GM12878 (cell line): Measurements from ENCODE around the gene ZNF618. TPM values are rescaled to one million over a fixed set of nuclear protein-coding genes. Genes with fewer than 3 reads are reported as not detected.

ENCODE experiments used
- ATAC-seq: fragments of 200-7000 bp; cut with Tn5 transposase; 3 replicates; pipeline ENCODE4 v1.9.1; 2020; ENCODE audit warnings: mild to moderate bottlenecking, moderate library complexity
- BruUV-seq: library from RNA; stranded (reverse); fragments of 400-500 nt; replicated peaks from 2 replicates; lab custom pipeline; 2021; lab: Mats Ljungman, UMichigan
- CTCF ChIA-PET: fragments of 300-600 bp; sonication (Branson Sonifier 250); formaldehyde crosslinking; extraction: SDS; loops from one replicate; lab custom pipeline; 2021; ENCODE audit warnings: inconsistent platforms; lab: Yijun Ruan, JAX
- POLR2A ChIA-PET: fragments of 350-600 bp; formaldehyde crosslinking; extraction: SDS; loops from one replicate; lab custom pipeline; 2021; ENCODE audit warnings: inconsistent platforms; lab: Charles Lee
- RAD21 ChIA-PET: fragments of 300-600 bp; sonication (Branson Sonifier 250); formaldehyde crosslinking; loops from one replicate; lab custom pipeline; 2023; ENCODE audit warnings: antibody characterized with exemption; ENCODE audit not compliant: unreplicated experiment; lab: Charles Lee
- SMC1A ChIA-PET: fragments of 300-600 bp; sonication (Branson Sonifier 250); formaldehyde crosslinking; loops from one replicate; lab custom pipeline; 2023; ENCODE audit not compliant: unreplicated experiment, uncharacterized antibody; lab: Charles Lee
- DNase-seq: peaks from one replicate; pipeline ENCODE4 v3.0.0-alpha.2; 2011; ENCODE audit warnings: low read depth, low spot score
- FAIRE-seq: peaks from 3 replicates; lab custom pipeline; 2011; peaks lifted over from hg19 to GRCh38; lab: Jason Lieb, UNC
- H2AFZ ChIP-seq: 2 replicates; pipeline ENCODE4 v1.6.0; 2011; ENCODE audit warnings: low read depth, low read length, control low read depth; ENCODE audit not compliant: control insufficient read depth
- H3K27ac ChIP-seq: 2 replicates; pipeline ENCODE4 v1.5.1; 2011; ENCODE audit warnings: control low read depth; ENCODE audit not compliant: control insufficient read depth, insufficient read depth
- H3K27me3 ChIP-seq, 2 experiments: replicated peaks in 1 of 2; 2 replicates each; pipeline versions ENCODE4 v1.6.0 to v1.6.1; 2011; ENCODE audit warnings: low read length in 1 of 2; ENCODE audit not compliant: control insufficient read depth in 2 of 2, insufficient read depth in 2 of 2
- H3K36me3 ChIP-seq, 2 experiments: 2 replicates each; pipeline ENCODE4 v1.5.1; 2011; ENCODE audit warnings: low read length in 1 of 2; ENCODE audit not compliant: control insufficient read depth in 2 of 2, insufficient read depth in 2 of 2
- H3K4me1 ChIP-seq: 2 replicates; pipeline ENCODE4 v1.6.1; 2011; ENCODE audit warnings: mild to moderate bottlenecking, low read length, moderate library complexity, mixed read lengths; ENCODE audit not compliant: control insufficient read depth, insufficient read depth
- H3K4me2 ChIP-seq: 2 replicates; pipeline ENCODE4 v1.6.0; 2011; ENCODE audit warnings: control low read depth; ENCODE audit not compliant: control insufficient read depth, insufficient read depth
- H3K4me3 ChIP-seq: fragments of 200-600 bp; sonication (generic); 2 replicates; pipeline ENCODE4 v1.5.1; 2016
- H3K79me2 ChIP-seq: 2 replicates; pipeline ENCODE4 v1.6.0; 2011; ENCODE audit warnings: low read length; ENCODE audit not compliant: control insufficient read depth, insufficient read depth
- H3K9ac ChIP-seq: 2 replicates; pipeline ENCODE4 v1.8.0; 2011; ENCODE audit warnings: low read length, control low read depth, mixed read lengths; ENCODE audit not compliant: control insufficient read depth, insufficient read depth
- H3K9me3 ChIP-seq: replicated peaks from 3 replicates; pipeline ENCODE4 v1.5.1; 2011; ENCODE audit warnings: mild to moderate bottlenecking, low read length; ENCODE audit not compliant: control insufficient read depth, insufficient read depth
- H4K20me1 ChIP-seq: 2 replicates; pipeline ENCODE4 v1.6.0; 2011; ENCODE audit not compliant: control insufficient read depth, insufficient read depth
- ETV6 ChIP-seq, 2 experiments: fragments of 450-650 bp in 1 of 2; IDR thresholded peaks in 1 of 2; conservative IDR thresholded peaks in 1 of 2; 2 replicates each; pipeline ENCODE4 v1.6.1; 2014; ENCODE audit warnings: antibody characterized with exemption in 1 of 2, borderline replicate concordance in 1 of 2, low read depth in 1 of 2, mild to moderate bottlenecking in 1 of 2, moderate library complexity in 1 of 2
- HSF1 ChIP-seq: fragments of 150-350 bp; IDR thresholded peaks from 2 replicates; pipeline ENCODE4 v1.6.1; 2014; ENCODE audit warnings: mild to moderate bottlenecking, low read depth, low read length
- NBN ChIP-seq: fragments of 450-650 bp; IDR thresholded peaks from 2 replicates; pipeline ENCODE4 v1.6.1; 2016
- PAX5 ChIP-seq: IDR thresholded peaks from 2 replicates; pipeline ENCODE4 v1.6.1; 2011; ENCODE audit warnings: low read depth, low read length, borderline replicate concordance
- RBBP5 ChIP-seq: fragments of 200-600 bp; sonication (generic); conservative IDR thresholded peaks from 2 replicates; pipeline ENCODE4 v1.6.1; 2016
- RCOR1 ChIP-seq: conservative IDR thresholded peaks from 2 replicates; pipeline ENCODE4 v1.6.1; 2012; ENCODE audit warnings: low read depth, low read length, improper control_type of control experiment
- REST ChIP-seq: IDR thresholded peaks from 2 replicates; pipeline ENCODE4 v1.6.1; 2012; ENCODE audit warnings: mild to moderate bottlenecking, low read depth, low read length
- SIX5 ChIP-seq: IDR thresholded peaks from 2 replicates; pipeline ENCODE4 v1.6.1; 2011; ENCODE audit warnings: mild to moderate bottlenecking, low read depth, low read length, moderate library complexity; ENCODE audit not compliant: severe bottlenecking
- SRF ChIP-seq, 2 experiments: IDR thresholded peaks; 2 replicates each; pipeline ENCODE4 v1.6.1; 2011; ENCODE audit warnings: low read depth in 2 of 2, low read length in 2 of 2, mild to moderate bottlenecking in 1 of 2, moderate library complexity in 1 of 2
- SUPT20H ChIP-seq: IDR thresholded peaks from 2 replicates; pipeline ENCODE4 v1.6.1; 2011; ENCODE audit warnings: low read depth, mild to moderate bottlenecking, low read length, moderate library complexity, borderline replicate concordance; ENCODE audit not compliant: control insufficient read depth
- TCF3 ChIP-seq: IDR thresholded peaks from 2 replicates; pipeline ENCODE4 v1.6.1; 2012; ENCODE audit warnings: low read depth, mild to moderate bottlenecking, low read length, borderline replicate concordance; ENCODE audit not compliant: insufficient read depth
- TCF7 ChIP-seq: IDR thresholded peaks from 2 replicates; pipeline ENCODE4 v1.6.1; 2014; ENCODE audit warnings: antibody characterized with exemption, borderline replicate concordance
- WGBS: methylation state at CpG from one replicate; pipeline ENCODE4 v1.1.6; 2016; ENCODE audit warnings: low lambda C conversion rate; ENCODE audit not compliant: insufficient replicate concordance, insufficient coverage; ENCODE audit errors: missing lambda C conversion rate; 5-methylcytosine and 5-hydroxymethylcytosine counted together
- in situ Hi-C: fragments of 300-500 bp; cut with MboI; formaldehyde crosslinking; loops from 9 replicates; pipeline ENCODE4 v1.14.3; 2018; ENCODE audit warnings: mixed read lengths
- intact Hi-C: fragments of 100-400 bp; cut with micrococcal nuclease; formaldehyde crosslinking; loops from one replicate; pipeline ENCODE4 v1.14.2; 2022; ENCODE audit not compliant: unreplicated experiment
- polyA plus RNA-seq, 11 experiments: library from polyadenylated mRNA; depleted of rRNA in 4 of 11; unstranded in 6 of 11; stranded (reverse) in 5 of 11; fragments of >200 nt; fragmentation: Nextera tagmentation in 4 of 11; fragmentation: Illumina TruSeq in 1 of 11; extraction: Ambion mirVana in 4 of 11; extraction: Trizol in 1 of 11; gene quantifications; 1 replicate in 1 of 11; 2 replicates in 10 of 11; pipeline versions ENCODE4 v1.2.1 to v1.2.3, GENCODE V29; 2011 to 2016; ENCODE audit warnings: inconsistent platforms in 2 of 11, missing spikeins in 2 of 11, low read depth in 1 of 11
- total RNA-seq, 4 experiments: library from RNA; depleted of rRNA in 3 of 4; stranded (reverse); fragments of >200 nt in 3 of 4; fragmentation: Illumina TruSeq in 1 of 4; extraction: Trizol in 1 of 4; gene quantifications; 2 replicates each; pipeline versions ENCODE4 v1.2.1 to v1.2.3, GENCODE V29; 2013 to 2021

The ZNF618 gene
- total and polyA plus RNA-seq, 10 of the 15 experiments (the other 5 are each of a cell fraction or from before 2014, with no cell fraction given) = 0.01 to 0.24 (median 0.06) TPM; not detected in 2

GRCh38 chr9:114060070-114060469, 184.0 kb downstream of the ZNF618 start (continued):
- no peak for TF ChIP-seq TCF3
- TF ChIP-seq PAX5 = no peak
- TF ChIP-seq, all 136 proteins: peak for 0

- H3K27me3 ChIP-seq = no peaks in the 10 kb centered on the region
- ChIA-PET CTCF (interaction anchor here (0.7 kb wide), 1 partner anchor 13 kb away, joined by 3 read pairs; no protein-coding TSS in a partner anchor), RAD21 (no interaction called here), SMC1A (no interaction called here), POLR2A (no interaction called here)
- DNase-seq (no peak), ATAC-seq (no peak), FAIRE-seq (no peak)
- no peak for TF ChIP-seq NBN
- no peak for TF ChIP-seq SUPT20H
- no peak for TF ChIP-seq TCF7
- no peak for TF ChIP-seq SIX5
- TF ChIP-seq RCOR1 = no peak
- H3K27ac ChIP-seq = no peak overlapping the region
- intact Hi-C loops = no loop called here
- in situ Hi-C loops = no loop called here
- H3K79me2 ChIP-seq = no peaks in the 10 kb centered on the region
- H3K4me1 ChIP-seq = no peaks in the 10 kb centered on the region
- BruUV-seq = no TSS peak
- no peaks in the 10 kb centered on the region for H4K20me1 ChIP-seq
- 20% methylated on average over 9 of the region's 9 CpGs for WGBS
- H3K9me3 ChIP-seq = no peaks in the 10 kb centered on the region
- H2AFZ ChIP-seq = no peak overlapping the region
- H3K4me2 ChIP-seq = no peak overlapping the region
- no peak overlapping the region for H3K9ac ChIP-seq
- H3K4me3 ChIP-seq = no peak overlapping the region
- H3K36me3 ChIP-seq = no peaks in the 10 kb centered on the region
These were observed 184.6 kb downstream of the ZNF618 start for GRCh38 chr9:114060711-114061110.

GRCh38 chr9:114061292-114061691, 185.2 kb downstream of the ZNF618 start:
- Histone ChIP-seq H3K9me3 (no peaks in the 10 kb centered on the region), H4K20me1 (no peaks in the 10 kb centered on the region), H3K9ac (no peak overlapping the region), H3K36me3 (no peaks in the 10 kb centered on the region), H3K4me3 (no peak overlapping the region), H3K79me2 (no peaks in the 10 kb centered on the region), H3K4me1 (no peaks in the 10 kb centered on the region), H2AFZ (no peak overlapping the region), H3K4me2 (no peak overlapping the region), H3K27me3 (no peaks in the 10 kb centered on the region), H3K27ac (no peak overlapping the region)
- no TSS peak for BruUV-seq
- in situ Hi-C loops = no loop called here
- 57% methylated on average over 12 of the region's 12 CpGs for WGBS
- ChIA-PET RAD21 (no interaction called here), POLR2A (no interaction called here), CTCF (no interaction called here), SMC1A (no interaction called here)
- no peak for FAIRE-seq
- no peak for ATAC-seq
- no peak for DNase-seq
- intact Hi-C loops = no loop called here
- no peak for TF ChIP-seq RBBP5
- TF ChIP-seq ETV6 (conservative IDR thresholded peaks at IDR 0.05 in 1 of 2, IDR thresholded peaks at IDR 0.05 in 1 of 2; ENCODE audit: borderline replicate concordance in 1 of 2, low read depth in 1 of 2) = no peak
- no peak for TF ChIP-seq REST
- no peak for TF ChIP-seq SRF (IDR thresholded peaks at IDR 0.05; ENCODE audit: low read depth in 2 of 2, low read length in 2 of 2)
- no peak for TF ChIP-seq HSF1
